ENCODE measurements around the gene HJURP. TPM values are rescaled to one million over a fixed set of nuclear protein-coding genes. Genes with fewer than 3 reads are reported as not detected.

Gene HJURP
- total RNA-seq, 2 donors from 2014 or later, result 0.16 to 0.37 TPM

DNA sequence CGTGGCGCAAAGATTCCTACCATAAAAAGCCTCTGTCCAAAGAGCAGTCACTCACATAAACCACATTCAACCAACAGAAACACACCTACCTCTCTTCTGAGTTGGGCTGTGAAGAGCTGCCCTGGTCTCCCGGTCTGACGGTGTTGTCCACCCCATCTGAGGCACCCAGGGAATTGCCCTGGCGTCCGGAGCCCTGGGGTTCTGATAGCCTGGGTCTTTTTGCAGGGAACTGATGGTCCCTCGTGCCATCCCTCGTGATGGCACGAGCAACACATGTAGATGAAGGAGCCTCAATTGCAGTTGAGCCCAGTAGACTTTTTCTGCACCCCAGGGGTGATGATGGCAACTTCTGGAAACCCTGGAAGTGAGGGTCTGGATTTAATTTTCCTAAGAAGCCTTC is 13.8 kb downstream of the HJURP start:
- H3K4me3 ChIP-seq, result no peak overlapping the region
- H3K36me3 ChIP-seq, result no peaks in the 10 kb centered on the region
- peak; percentile 34 for DNase-seq (ENCODE audit: low spot score)
- no peak overlapping the region for H3K27ac ChIP-seq
- no peaks in the 10 kb centered on the region for H3K4me1 ChIP-seq
- H3K9me3 ChIP-seq, result no peaks in the 10 kb centered on the region
- no peaks in the 10 kb centered on the region for H3K27me3 ChIP-seq
- TF ChIP-seq, protein P1, sequence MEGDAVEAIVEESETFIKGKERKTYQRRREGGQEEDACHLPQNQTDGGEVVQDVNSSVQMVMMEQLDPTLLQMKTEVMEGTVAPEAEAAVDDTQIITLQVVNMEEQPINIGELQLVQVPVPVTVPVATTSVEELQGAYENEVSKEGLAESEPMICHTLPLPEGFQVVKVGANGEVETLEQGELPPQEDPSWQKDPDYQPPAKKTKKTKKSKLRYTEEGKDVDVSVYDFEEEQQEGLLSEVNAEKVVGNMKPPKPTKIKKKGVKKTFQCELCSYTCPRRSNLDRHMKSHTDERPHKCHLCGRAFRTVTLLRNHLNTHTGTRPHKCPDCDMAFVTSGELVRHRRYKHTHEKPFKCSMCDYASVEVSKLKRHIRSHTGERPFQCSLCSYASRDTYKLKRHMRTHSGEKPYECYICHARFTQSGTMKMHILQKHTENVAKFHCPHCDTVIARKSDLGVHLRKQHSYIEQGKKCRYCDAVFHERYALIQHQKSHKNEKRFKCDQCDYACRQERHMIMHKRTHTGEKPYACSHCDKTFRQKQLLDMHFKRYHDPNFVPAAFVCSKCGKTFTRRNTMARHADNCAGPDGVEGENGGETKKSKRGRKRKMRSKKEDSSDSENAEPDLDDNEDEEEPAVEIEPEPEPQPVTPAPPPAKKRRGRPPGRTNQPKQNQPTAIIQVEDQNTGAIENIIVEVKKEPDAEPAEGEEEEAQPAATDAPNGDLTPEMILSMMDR (IDR thresholded peaks at IDR 0.05), result no peak

DNA sequence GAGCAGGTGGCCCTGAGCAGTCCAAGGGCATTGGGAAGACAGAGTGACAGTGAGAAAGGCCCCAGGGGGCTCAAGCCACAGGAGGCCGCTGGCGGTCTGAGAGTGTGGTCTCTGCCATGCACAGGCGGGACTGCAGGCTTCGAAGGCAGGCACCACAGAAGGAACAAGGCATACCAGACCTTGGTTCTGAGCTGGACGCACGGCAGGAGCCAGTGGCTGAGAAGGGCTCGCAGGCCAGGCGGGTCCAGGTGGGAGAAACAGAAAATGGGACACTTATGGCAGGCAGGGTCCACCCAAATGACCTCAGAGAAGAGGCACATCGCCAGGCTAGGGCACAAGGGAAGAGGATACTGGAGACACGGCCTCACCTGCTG is 14.9 kb downstream of the HJURP start:
- H3K27ac ChIP-seq, result no peak overlapping the region
- no peaks in the 10 kb centered on the region for H3K9me3 ChIP-seq
- H3K4me1 ChIP-seq, result no peaks in the 10 kb centered on the region
- no peaks in the 10 kb centered on the region for H3K27me3 ChIP-seq
- DNase-seq (ENCODE audit: low spot score), result no peak
- H3K4me3 ChIP-seq, result no peak overlapping the region
- no peaks in the 10 kb centered on the region for H3K36me3 ChIP-seq
- TF ChIP-seq, protein P1 (IDR thresholded peaks at IDR 0.05), result no peak

DNA sequence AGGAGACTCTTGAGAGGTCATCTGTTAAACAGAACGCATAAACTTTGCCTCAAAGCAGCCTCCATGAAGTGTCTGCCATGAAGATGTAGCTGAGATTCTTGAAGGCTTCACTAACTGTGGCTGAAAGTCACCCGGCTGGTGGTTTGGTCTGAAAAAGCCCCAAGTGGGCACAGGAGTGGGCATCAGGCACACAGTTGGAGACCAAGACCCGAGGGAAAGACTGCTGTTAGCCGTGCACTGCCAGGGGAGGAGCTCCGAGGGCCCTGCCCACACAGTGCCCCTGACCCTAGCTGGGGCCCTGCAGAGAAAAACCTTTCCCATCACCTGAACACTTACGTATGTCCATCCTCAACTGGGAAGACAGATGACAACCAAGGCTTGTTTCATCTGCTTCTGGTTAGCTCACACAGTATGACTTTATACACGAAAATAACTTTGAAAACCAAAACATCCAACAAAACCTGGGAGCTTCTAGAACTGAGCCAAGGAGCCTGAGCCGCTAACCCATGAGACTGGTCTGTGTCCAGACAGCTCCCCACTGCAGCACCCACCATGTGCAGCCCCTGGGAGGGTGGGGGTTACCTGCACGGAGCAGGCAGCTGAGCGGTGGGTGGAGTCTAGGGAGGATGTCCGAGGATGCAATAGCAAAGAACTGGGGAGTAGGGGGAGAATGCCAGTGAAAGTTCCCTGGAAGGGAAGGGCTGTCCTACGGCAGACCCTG is 15.4 kb downstream of the HJURP start:
- peak; percentile 30 for DNase-seq (ENCODE audit: low spot score)
- H3K9me3 ChIP-seq, result no peaks in the 10 kb centered on the region
- no peaks in the 10 kb centered on the region for H3K36me3 ChIP-seq

DNA sequence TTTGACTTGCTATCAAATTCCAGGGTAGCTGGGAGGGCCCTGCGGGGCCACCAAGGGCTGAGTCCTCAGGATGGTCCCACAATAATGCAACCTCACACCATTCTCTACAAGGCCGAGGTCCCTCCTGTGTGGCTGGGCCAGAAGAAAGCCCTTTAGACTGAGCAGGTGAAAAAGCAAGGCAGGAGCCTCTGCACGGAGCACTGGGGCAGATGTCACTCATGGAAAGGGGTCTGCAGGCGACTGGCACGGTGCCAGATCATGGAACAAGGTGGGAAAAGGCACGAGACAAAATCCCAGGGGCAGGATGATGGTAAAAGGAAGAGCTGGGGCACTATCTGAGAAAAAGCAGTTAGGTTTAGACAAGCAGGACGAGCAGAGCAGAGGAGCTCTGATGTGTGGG is 16.1 kb downstream of the HJURP start:
- Histone ChIP-seq H3K4me3 (no peak overlapping the region), H3K36me3 (no peaks in the 10 kb centered on the region), H3K27ac (no peak overlapping the region), H3K9me3 (no peaks in the 10 kb centered on the region), H3K27me3 (no peaks in the 10 kb centered on the region), H3K4me1 (no peaks in the 10 kb centered on the region)
- TF ChIP-seq, protein P1 (IDR thresholded peaks at IDR 0.05), result no peak
- no peak for DNase-seq (ENCODE audit: low spot score)

More for the DNA sequence above, 15.4 kb downstream of the HJURP start:
- TF ChIP-seq, protein P1 (IDR thresholded peaks at IDR 0.05), result no peak
- no peaks in the 10 kb centered on the region for H3K27me3 ChIP-seq
- H3K27ac ChIP-seq, result no peak overlapping the region
- H3K4me3 ChIP-seq, result no peak overlapping the region
- H3K4me1 ChIP-seq, result no peaks in the 10 kb centered on the region

DNA sequence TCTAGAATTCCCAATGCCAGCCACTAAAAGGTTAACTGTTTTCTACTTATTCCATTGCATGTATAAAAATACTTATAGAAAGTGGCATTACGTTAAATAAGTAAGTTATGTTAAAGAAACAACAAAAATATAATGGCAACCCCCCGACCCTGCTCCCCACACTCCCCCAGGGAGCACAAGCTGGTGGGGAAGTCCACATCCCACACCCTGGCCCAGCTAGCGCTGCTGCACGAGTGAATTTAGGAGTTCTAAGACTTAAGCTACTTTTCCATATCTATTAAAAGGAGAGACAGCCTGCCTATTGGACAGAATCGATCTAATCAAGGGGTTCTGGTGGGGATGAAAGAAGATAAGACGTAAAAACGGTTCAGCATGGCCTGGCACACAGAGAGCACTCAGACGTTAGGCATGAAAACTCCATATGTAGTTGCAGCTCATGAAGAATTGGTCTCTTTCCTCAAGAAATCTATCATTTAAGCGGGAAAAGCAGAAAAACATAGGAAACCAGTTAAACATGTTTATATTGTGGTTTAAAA is 16.6 kb downstream of the HJURP start:
- TF ChIP-seq, protein P1 (IDR thresholded peaks at IDR 0.05), result no peak
- no peak overlapping the region for H3K4me3 ChIP-seq
- H3K27ac ChIP-seq, result no peak overlapping the region
- H3K36me3 ChIP-seq, result no peaks in the 10 kb centered on the region
- H3K27me3 ChIP-seq, result no peaks in the 10 kb centered on the region
- no peak for DNase-seq (ENCODE audit: low spot score)
- H3K4me1 ChIP-seq, result no peaks in the 10 kb centered on the region
- H3K9me3 ChIP-seq, result no peaks in the 10 kb centered on the region

DNA sequence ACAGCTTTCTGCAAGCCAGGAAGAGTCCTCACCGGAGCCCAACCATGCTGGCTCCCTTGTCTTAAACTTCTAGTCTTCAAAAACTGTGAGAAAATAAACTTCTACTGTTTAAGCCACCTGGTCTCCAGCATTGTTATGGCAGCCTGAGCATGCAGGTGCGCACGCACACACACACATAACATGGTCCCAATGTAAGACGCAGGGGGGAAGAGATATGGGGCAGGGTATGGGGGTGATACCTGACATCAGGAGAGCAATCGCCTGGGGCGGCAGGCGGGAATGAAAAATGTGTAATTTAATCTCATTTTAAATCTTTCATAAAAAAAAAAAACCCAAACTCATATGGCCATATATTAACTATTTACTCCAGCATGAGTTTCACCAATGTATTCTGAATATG is 18.0 kb downstream of the HJURP start:
- H3K9me3 ChIP-seq, result no peaks in the 10 kb centered on the region

More for the DNA sequence above, 18.0 kb downstream of the HJURP start:
- Histone ChIP-seq H3K27ac (no peak overlapping the region), H3K4me3 (no peak overlapping the region), H3K27me3 (no peaks in the 10 kb centered on the region), H3K4me1 (no peaks in the 10 kb centered on the region), H3K36me3 (no peaks in the 10 kb centered on the region)
- TF ChIP-seq, protein P1 (IDR thresholded peaks at IDR 0.05), result no peak
- no peak for DNase-seq (ENCODE audit: low spot score)
